ENCODE measurements around the gene ODF2. TPM values are rescaled to one million over a fixed set of nuclear protein-coding genes. Genes with fewer than 3 reads are reported as not detected.

ODF2 gene
- total and polyA plus RNA-seq, 2 of the 8 experiments (the other 6 are each of a cell fraction or from before 2014, with no cell fraction given), result 5.6 to 17.9 TPM

- Histone ChIP-seq H2BK12ac (ENCODE audit: low read depth, low read length) (no peak overlapping the region), H3K23me2 (ENCODE audit: low read depth, low read length) (peaks cover 6% of the 10 kb centered on the region; the same call in 1 of the 2 replicates), H2BK15ac (ENCODE audit: low read length) (no peak overlapping the region), H3K27me3 (replicated peaks in 1 of 4; ENCODE audit: control insufficient read depth in 3 of 4, extremely low read depth in 1 of 4, insufficient read depth in 3 of 4, low read length in 3 of 4) (peaks cover 5 to 41% (median 31%) of the 10 kb centered on the region in 4 experiments; a peak in 6 of 7 replicates), H4K91ac (replicated peaks; ENCODE audit: insufficient read length, low read length) (no peak overlapping the region), H3K14ac (ENCODE audit: insufficient read length) (no peak overlapping the region), H2BK120ac (replicated peaks; ENCODE audit: low read depth, low read length) (no peak overlapping the region), H3K23ac (ENCODE audit: insufficient read length) (no peak overlapping the region), H2AFZ (ENCODE audit: low read length) (no peak overlapping the region), H3K56ac (replicated peaks; ENCODE audit: insufficient read length, low read depth, low read length) (no peak overlapping the region), H3K4me1 (replicated peaks in 1 of 4; ENCODE audit: control insufficient read depth in 3 of 4, insufficient read depth in 4 of 4, low read length in 3 of 4) (peaks cover 2 to 10% (median 5%) of the 10 kb centered on the region in 4 experiments; a peak in 5 of 7 replicates), H2AK5ac (ENCODE audit: low read depth, low read length) (no peak overlapping the region), H3K9me3 (ENCODE audit: insufficient read depth in 2 of 2, low read depth in 1 of 2, low read length in 1 of 2) (no peaks in the 10 kb centered on the region), H4K20me1 (replicated peaks in 1 of 2; ENCODE audit: control insufficient read depth in 1 of 2, insufficient read depth in 2 of 2, low read length in 2 of 2) (no peaks in the 10 kb centered on the region), H3K4me3 (ENCODE audit: extremely low read depth in 1 of 4, insufficient read depth in 2 of 4, low read depth in 3 of 4, low read length in 4 of 4) (peak overlapping the region in 3 of 4 experiments; percentile 58 to 89 (median 61); a peak in 6 of 8 replicates), H3K79me2 (ENCODE audit: control insufficient read depth in 1 of 2, insufficient read depth in 2 of 2, low read length in 2 of 2) (no peaks in the 10 kb centered on the region), H2BK20ac (ENCODE audit: low read length) (no peak overlapping the region), H2BK5ac (ENCODE audit: low read depth, low read length) (no peak overlapping the region), H3K79me1 (ENCODE audit: low read depth, low read length) (no peaks in the 10 kb centered on the region), H3K18ac (ENCODE audit: extremely low read depth, low read length) (no peak overlapping the region), H3K27ac (ENCODE audit: low read depth, low read length) (no peak overlapping the region), H3K4me2 (ENCODE audit: insufficient read depth in 1 of 2, low read depth in 2 of 2, low read length in 2 of 2) (peak overlapping the region; percentile 63 to 83), H3K9ac (replicated peaks in 1 of 4; ENCODE audit: extremely low read depth in 1 of 4, low read depth in 3 of 4, low read length in 3 of 4) (no peak overlapping the region), H4K8ac (ENCODE audit: extremely low read depth, insufficient read depth, low read length) (no peak overlapping the region), H4K5ac (ENCODE audit: insufficient read length, low read depth, low read length) (no peak overlapping the region), H3K36me3 (ENCODE audit: control insufficient read depth in 2 of 4, insufficient read depth in 4 of 4, low read length in 3 of 4) (no peaks in the 10 kb centered on the region), H3K4ac (replicated peaks; ENCODE audit: insufficient read length, low read depth, low read length) (no peak overlapping the region)
- ChIA-PET POLR2A (ENCODE audit: partially characterized antibody) (interaction anchor here (2.8 kb wide), 1 partner anchor 38 kb away, joined by 8 read pairs; no protein-coding TSS in a partner anchor), CTCF (ENCODE audit: partially characterized antibody) (interaction anchor here (0.6 to 5.9 kb wide), 6 partner anchors 9 to 1905 kb away, joined by 3 to 40 read pairs (median 8); no protein-coding TSS in a partner anchor)
- FAIRE-seq (no peak), DNase-seq (ENCODE audit: low read depth in 1 of 2, low spot score in 2 of 2) (peak in 1 of 2 experiments; percentile 57)
- WGBS, 2 experiments (ENCODE audit: extremely low coverage in 1 of 2, insufficient coverage in 1 of 2, insufficient read length in 1 of 2, insufficient replicate concordance in 2 of 2, low coverage in 1 of 2, low lambda C conversion rate in 2 of 2, missing lambda C conversion rate in 1 of 2), result 64% methylated on average over 7 of the region's 11 CpGs; no CpG with 5 or more reads in 1 of the 2 experiments
- TF ChIP-seq MAFK (IDR thresholded peaks at IDR 0.05; ENCODE audit: low read depth, low read length), result no peak
- TF ChIP-seq TAF1 (IDR thresholded peaks at IDR 0.05; ENCODE audit: low read depth, low read length), result no peak
- no peak for TF ChIP-seq BRCA1 (IDR thresholded peaks at IDR 0.05; ENCODE audit: low read depth, low read length)
- no peak for TF ChIP-seq BCL11A (IDR thresholded peaks at IDR 0.05; ENCODE audit: low read depth in 2 of 2, low read length in 2 of 2)
- TF ChIP-seq KDM5A (IDR thresholded peaks at IDR 0.05; ENCODE audit: low read length), result no peak
- no peak for TF ChIP-seq GABPA (IDR thresholded peaks at IDR 0.05; ENCODE audit: borderline replicate concordance, insufficient read depth, low read length)
- no peak for TF ChIP-seq SP2 (IDR thresholded peaks at IDR 0.05; ENCODE audit: low read length)
- TF ChIP-seq MAX (IDR thresholded peaks at IDR 0.05), result no peak
- TF ChIP-seq BACH1 (IDR thresholded peaks at IDR 0.05; ENCODE audit: low read length), result no peak
- TF ChIP-seq CHD2 (IDR thresholded peaks at IDR 0.05; ENCODE audit: low read length), result no peak
- no peak for TF ChIP-seq PHF8 (conservative IDR thresholded peaks at IDR 0.05; ENCODE audit: low read depth, low read length)
- no peak for TF ChIP-seq NANOG (IDR thresholded peaks at IDR 0.05; ENCODE audit: insufficient read depth, low read depth, low read length, poor library complexity, severe bottlenecking)
- no peak for TF ChIP-seq USF2 (IDR thresholded peaks at IDR 0.05; ENCODE audit: low read length)
Measured at GRCh38 chr9:128421482-128421996, 34.3 kb upstream of the ODF2 start.

Data from H1 (cell line).